Activated CD4-positive, alpha-beta T cell treated with anti-CD3 and anti-CD28 coated beads, Interleukin-2, amount 50 U/mL, for 16 hours (primary cell): ENCODE data around the gene CFP.

ENCODE experiments used
- DNase-seq: peaks from one replicate; pipeline ENCODE4 v3.0.0-alpha.2; 2020

CFP gene

DNA sequence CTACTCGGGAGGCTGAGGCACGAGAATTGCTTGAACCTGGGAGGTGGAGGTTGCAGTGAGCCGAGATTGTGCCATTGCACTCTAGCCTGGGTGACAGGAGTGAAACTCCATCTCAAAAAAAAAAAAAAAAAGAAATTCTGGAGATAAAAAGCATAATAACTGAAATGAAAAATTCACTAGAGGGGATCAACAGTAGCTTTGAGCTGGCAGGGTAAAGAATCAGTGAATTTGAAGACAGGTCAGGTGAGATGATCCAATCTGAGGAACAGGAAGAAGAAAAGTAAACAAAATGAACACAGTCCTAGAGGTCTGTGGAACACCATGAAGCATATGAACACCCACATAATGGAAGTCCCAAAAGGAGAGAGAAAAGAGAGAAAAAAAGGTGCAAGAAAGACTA lies 32.5 kb downstream of the CFP start:
- no peak for DNase-seq

DNA sequence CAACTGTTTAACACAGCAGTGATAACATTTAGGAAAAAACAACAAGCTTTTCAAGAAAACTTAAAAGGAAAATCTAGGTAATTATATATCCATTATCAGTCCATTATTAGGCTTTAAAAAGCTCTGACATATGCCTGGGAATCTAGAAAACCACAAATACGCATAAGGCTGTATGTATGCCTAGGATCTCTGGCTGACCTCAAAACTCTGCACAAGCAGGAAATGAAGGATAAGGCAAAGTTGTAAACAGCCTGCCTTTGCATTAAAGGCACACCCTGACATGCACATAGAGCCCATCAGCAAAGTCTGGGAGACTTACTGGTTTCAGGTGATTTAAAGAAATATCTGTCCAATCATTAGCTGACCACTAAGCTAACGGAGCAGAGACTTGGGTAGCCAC lies 33.5 kb downstream of the CFP start:
- DNase-seq: no peak

DNA sequence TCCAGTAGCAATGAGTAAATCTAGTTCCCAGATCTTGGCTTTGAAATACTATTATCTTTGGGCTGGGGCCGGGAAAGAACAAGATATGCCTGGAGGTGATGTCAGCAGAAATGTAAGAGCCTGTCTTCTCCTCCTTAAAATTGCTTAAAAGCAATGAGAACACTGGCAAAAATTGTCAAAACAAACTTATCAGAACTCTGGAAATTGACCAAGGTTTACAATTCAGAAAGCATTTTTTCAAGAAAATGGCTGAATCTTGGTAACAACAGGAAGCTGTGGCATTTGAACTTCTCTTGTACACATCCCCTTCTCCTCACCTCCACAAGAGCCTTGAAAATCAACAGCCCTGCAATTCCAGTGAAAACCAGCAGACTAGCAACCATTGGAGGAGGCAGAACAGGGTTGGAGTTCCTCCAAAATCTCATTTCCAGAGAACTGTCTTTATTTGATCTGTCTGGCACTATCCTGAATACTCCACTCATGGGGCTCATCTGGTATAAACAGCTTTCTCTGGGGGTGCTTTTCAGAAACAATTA lies 33.9 kb downstream of the CFP start:
- DNase-seq: no peak

DNA sequence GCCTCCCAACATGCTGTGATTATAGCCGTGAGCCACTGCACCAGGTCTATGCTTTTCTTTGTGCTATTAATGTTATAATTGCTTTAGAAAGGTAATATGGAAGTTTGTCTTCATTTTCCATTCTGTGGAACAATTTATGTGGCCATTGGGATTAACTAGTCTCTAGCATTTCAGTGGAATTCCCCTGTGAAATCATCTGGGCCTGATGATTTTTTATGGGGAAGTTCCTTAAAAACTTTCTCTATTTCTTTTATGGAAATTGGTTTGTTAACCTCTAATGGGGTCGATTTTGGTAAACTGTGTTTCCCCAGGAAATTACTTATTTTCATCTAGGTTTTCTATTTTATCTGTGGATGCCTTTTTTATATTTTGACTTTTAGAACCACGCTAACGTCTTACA lies 36.2 kb downstream of the CFP start:
- DNase-seq: no peak

DNA sequence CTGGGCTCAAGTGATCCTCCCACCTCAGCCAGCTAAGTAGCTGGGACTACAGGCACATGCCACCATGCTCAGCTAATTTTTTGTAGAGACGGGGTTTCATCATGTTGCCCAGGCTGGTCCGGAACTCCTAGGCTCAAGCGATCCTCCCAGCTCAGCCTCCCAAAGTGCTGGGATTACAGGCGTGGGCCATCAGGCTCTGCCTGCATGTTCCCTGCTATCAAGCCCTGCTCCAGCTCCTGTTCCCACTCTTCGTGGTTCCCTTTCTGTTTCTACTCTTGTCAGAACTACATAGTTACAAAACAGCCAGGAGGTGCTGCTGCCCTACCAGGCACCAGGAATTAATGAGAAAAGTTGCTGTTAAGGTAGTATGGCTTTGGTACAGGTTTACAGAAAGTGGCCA lies 38.7 kb downstream of the CFP start:
- DNase-seq: no peak

DNA sequence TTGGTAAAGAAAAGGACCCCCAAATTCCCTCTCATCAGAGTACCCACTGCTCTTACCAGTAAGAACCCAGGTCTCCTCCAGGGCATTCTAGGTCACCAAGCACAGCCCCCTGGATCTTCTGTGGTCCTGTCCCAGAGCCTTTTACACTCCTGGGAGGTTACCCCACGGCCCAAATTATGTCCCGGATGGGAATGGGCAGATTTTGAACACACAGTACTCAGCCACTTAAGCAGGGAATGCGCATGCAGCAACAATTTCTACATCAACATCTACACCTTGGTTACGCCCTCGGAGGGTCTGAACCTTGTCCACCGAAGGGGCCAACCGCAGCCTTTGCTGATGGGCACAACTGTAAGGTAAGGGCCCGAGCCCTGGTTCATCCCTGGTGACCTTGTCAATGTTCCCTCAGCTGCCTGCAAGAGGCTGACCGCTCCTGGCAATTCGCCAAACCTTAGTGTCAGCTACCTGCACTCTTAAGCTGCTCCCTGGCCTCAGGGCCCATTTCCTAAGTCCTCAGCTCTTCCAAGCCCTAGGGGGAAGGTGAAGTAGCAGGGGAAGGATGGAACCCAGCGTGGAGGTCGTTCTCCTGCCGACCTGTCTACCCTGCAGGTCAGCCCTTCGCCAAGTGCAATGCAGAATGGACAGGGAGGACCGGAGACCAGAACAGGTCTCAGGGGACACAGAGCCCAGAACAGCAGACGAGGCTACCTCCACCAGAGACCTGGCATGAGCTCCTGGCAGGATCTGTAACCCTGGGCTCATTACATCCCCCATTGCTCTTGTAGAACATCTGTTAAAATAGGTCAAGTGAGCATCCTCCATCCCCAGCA lies 41.6 kb downstream of the CFP start:
- DNase-seq: no peak

DNA sequence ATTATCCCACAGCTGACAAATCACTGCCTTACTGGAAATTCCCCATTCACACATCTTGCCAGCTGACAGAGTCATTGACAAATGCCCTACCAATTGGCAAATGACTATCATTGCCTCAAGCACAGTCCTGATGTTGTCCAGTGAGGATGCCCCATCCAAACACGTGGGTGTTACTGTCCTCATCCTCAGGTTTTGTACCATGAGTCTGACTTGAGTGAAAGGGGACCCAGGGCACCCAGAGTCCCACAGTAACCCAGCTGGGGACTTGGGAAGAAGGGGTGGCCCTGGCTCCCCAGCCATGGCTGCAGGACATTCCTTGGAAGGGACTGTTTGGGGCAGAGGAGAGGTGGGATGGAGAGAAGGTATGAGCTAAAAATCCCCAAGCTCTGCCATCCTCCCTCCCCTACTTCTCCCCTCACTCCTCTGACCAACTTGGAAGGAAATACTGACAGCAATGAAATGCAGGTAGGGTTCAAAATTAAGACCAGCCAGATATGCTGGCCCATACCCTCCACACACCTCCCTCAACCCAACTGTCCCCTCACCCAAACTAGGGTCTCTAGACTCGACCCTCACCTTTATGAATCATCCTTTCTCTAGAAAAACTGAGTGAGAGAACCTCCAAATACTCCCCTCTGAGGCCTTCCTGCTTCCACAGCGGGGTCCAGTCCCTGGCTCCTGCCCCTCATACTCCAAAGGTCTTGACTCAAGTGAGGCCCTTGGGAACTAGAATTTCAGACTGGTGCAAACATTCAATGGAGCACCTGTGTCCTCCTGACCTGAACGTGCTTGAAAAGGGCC lies 42.4 kb downstream of the CFP start:
- no peak for DNase-seq

DNA sequence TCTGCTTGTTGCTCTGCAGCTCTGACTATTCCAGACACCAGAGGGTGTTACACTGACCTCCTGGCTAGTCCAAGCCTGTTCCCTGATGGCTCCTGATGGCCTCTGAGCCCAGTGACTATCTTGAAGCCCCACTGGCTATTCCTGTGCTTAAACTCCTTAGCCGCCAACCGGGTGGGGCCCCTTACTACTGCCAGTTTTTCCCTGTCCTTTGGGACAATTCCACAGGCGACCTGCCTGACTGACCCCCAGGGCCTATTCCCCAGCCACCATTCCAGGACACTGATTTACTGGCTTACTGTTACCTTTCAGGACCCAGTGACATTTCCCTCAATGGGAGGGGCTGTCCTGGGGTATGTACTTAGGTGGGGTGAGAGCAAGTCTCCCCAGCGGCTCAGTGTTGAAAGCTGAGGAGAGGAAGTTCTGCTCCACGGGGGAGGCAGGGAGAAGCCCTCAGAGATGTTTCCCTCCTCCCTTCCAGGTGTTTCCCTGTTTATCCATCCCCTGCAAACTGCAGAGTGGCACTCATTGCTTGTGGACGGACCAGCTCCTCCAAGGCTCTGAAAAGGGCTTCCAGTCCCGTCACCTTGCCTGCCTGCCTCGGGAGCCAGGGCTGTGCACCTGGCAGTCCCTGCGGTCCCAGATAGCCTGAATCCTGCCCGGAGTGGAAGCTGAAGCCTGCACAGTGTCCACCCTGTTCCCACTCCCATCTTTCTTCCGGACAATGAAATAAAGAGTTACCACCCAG lies 43.5 kb downstream of the CFP start:
- DNase-seq: no peak

DNA sequence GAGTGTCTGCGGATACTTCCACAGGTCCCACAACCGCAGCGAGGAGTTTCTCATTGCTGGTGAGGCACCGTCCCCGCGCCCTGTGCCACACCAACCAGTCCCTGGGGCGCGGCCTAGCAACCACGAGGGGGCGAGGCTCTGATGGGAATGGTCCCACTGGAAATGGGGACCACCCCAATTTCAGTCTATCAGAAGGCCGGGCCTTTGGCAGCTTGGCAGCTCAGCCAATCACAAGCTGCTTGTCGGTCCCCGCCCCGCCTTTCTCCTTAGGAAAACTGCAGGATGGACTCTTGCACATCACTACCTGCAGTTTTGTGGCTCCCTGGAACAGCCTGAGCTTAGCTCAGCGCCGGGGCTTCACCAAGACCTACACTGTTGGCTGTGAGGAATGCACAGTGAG lies 44.5 kb downstream of the CFP start:
- no peak for DNase-seq

DNA sequence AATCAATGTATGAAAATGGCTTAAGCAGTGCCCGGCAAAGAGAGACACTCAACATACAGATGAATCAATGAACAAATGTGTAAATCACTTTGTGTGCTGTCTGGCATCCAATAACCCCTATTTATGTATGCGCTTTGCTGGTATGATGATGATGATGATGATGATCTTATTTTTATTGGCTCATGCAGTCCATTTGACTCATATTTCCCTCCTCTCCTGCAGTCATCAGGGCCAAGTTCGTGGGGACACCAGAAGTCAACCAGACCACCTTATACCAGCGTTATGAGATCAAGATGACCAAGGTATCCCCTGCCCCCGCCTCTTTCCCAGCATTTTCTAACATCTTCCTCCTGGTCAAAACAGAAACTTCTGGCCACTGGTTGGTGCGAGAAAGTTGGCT lies 45.0 kb downstream of the CFP start:
- DNase-seq: no peak

DNA sequence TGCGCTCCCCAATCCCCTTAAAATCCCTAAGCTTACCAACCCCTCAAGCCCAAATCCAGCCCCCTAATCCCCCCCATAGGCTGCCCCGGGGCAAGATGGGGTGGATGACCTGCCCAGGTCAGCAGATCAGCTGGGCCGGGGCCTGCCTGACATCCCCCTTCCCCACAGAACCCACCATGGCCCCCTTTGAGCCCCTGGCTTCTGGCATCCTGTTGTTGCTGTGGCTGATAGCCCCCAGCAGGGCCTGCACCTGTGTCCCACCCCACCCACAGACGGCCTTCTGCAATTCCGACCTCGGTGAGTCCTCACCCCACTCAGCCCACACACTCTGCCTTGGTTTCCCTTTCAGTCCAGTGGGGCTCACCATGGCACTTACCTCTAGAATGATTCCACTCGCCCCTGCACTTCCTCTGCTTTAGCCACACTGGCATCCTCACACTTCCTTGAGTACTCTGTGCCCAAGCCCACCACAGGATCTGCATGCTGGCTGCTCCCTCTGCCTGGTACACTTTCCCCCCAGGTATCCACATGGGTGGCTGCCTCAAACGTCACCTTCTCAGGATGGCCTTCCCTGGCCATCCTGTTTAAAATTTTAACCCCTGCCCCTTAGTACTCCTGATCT lies 46.4 kb downstream of the CFP start:
- no peak for DNase-seq

DNA sequence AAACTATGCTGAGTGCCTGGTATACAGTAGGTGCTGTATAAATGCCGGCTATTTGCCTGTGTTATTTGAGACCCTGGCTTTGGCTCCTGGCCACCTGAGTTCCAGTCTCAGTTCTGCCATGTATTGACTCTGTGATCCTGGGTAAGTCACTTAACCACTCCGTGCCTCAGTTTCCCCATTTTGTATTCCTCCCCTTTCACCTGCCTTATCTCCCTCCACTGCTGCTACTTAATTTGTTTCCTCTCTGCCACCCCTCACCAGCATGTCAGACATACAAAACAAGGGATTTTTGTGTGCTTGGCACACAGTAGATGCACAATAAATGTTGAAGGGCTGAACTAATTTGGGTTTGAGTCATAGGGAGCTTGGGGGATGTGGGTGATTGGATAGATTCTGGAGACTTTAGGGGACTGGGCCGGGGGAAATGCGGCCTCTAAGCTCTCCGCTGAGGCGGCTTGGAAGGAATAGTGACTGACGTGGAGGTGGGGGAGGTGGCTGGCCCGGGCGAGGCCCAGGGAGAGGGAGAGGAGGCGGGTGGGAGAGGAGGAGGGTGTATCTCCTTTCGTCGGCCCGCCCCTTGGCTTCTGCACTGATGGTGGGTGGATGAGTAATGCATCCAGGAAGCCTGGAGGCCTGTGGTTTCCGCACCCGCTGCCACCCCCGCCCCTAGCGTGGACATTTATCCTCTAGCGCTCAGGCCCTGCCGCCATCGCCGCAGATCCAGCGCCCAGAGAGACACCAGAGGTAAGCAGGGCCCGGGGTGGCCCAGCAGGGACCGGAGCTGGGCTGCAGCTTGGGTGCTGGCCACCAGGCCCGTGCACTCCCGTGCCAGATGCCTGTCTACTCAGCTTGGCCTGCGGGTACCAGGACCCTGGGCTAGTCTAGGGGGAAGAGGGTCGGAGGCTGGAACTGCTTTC lies 47.7 kb downstream of the CFP start, which contains the start of gene TIMP1:
Gene TIMP1, plus strand, starts transcription at position 706 of the 917 bp plus-strand sequence. CDS start 980 bp downstream, outside the sequence.
- peak; percentile 89 for DNase-seq

DNA sequence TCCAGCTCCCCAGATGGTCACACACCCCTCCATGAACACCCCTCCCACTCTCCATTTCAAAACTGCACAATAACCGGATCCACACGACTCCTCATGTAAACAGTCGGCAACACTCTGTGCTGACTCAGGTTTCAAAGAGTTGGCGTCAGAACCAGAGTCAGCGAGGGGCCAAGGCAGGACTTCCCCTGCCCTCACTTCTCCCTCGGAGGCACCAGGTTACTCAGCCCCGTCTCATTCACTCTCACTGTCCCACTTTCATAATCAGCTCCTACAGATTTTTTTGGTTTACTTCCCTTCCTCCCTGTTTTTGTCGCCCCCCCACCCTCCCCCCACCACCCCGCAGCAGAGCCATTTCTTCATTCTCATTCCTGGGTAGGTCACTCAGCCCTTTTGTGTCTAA lies 50.2 kb downstream of the CFP start:
- DNase-seq: peak; percentile 77

DNA sequence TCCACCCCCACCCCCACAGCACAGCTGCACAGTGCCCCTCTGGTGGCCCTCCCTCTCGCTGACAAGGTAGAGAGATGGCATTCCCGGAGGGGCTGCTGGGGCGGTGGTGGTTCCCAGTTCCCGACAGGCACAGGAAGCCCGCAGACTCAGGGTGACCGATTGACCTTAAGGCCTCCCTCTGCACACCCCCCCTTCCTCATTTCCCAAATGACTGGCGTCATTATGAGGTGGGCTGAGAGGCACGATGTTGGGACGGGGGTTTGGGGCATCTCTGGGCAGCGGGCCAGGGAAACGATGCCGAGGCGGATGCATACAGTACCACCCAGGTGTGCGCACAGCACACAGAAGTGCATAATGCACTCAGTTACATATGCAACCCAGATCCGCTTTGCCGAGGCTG lies 51.0 kb downstream of the CFP start:
- no peak for DNase-seq

DNA sequence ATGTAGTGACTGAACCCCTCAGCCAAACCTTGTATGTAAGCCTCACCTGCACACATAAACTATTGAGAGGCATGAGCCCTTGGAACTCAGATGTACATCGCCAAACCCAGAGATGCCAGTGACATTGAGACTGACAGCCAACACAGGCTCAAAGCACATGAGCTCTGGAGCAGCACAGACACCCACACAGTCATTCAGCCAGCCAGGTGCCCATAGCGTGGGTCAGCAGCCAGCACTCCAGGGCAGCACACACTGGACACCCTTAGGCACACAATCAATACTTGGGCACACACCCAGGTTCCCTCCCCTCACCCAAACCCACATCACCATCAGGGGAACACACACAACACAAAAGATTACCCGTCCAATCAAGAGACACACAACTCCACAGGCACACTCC lies 51.8 kb downstream of the CFP start:
- DNase-seq: no peak

DNA sequence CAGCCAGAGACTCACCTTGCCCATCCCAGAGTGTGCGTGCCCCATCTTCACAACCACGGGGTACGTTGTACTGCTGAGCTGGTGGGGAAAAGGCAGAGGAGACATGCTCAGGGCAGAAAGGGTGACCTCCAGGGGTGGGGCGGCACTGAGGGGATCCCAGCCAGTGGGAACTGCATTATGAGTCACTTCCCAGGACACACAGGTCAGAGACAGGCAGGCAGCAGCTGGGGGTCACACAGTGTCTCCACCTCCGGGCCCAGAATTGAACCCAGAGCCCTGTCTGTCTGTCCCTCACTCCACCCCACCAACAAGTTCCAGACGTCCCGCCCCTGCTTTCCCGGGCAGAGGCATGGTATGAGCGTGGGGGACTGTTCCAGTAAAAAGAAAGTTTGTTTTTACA lies 52.3 kb downstream of the CFP start:
- DNase-seq: no peak

DNA sequence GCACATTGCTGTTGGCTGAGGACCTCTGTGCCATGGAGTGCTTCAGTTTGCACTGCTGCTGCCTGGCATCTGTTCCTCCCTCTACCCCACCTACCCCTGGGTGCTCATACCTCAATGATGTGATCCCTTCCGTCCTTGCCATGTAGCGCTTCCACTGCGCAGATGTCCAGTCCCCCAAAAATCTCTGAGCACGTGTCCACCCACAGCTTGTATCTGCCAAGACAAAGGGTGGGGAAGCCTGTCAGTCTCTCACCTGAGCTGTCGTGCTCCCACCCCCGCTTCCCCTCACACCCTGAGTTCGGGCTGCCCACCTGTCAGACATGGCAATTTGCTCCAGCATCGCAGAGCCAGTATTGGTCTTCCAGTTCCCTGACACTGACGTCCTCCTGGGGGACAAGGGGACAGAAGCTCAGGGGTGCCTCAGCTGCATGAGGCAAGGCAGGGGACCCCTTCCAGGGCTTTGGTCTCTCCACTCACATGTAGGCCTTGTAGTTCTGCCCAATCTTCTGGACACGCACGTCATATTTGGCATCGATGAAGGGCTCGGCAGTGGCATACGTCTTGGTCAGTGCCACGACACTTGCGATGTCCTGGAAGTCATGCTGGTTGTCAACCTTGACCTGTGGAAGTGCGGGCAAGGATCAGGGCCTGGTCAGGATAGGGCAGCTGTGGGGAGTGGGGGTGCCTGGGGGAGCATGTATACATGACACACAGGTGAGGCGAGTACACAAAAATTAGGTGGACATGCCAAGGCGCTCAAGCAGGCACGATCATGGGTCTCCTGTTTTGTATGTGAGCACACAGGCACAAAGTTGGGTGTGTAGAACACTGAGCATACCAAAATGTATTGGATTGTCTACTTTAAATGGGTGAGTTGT lies 53.5 kb downstream of the CFP start:
- no peak for DNase-seq

DNA sequence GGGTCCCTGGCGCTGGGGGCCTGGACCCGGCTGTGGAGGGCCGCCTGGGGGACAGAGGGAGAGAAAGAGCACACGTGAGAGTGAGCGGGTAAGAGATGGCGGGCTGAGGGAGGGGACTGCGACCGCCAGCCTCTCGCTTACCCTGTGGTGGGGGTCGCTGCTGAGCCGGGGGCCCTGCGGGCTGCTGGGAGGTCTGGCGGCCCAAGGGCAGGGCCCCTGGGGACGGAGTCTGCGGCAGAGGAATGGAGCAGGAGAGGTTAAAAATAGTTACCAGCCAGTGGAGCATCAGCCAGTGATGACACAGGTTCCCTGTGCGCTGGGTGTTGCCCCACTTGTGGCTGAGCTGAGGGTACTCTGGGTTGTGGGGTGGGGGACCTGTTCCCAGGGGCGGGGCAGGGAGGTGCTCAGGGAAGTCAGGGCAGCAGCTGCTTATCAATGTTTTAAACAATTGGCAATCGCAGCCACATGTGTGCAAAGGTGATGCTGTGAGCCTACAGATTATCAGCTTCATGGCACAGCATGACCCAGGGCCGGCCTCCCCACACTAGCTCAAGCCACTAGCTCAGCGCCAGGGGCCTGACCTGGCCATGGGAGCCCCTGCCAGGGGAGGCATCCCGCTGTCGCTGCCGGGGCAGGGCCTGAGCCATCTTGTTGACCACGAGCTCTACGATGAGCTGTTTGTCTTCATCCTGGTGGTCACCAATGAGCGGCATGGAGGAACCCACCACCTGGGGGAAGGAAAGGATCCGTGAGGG lies 55.0 kb downstream of the CFP start:
- no peak for DNase-seq

DNA sequence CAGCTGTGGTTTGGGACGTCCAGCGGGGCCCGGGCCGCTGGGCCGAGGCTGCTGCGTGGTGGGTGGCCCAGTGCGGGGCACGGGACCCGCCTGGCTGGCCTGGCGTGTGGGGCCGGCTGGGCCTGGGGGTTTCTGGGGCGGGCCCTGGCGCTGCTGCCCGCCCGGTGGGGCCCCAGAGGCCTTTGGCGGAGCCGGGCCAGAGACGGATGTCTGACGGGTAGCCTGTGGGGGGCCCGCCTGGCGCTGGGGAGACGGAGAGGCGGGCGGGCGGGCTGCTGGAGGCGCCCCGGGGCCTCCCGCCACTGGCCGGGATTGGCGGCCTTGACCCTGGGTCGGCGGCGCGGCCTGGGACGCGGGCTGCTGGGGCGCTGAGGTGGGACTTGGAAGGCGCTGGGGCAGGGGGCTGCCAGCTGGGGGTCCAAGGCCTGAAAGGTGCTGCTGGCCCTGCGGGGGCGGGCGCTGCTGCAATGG lies 55.6 kb downstream of the CFP start:
- DNase-seq: no peak
